ENCODE measurements around the gene DNAH1.

Gene DNAH1

DNA sequence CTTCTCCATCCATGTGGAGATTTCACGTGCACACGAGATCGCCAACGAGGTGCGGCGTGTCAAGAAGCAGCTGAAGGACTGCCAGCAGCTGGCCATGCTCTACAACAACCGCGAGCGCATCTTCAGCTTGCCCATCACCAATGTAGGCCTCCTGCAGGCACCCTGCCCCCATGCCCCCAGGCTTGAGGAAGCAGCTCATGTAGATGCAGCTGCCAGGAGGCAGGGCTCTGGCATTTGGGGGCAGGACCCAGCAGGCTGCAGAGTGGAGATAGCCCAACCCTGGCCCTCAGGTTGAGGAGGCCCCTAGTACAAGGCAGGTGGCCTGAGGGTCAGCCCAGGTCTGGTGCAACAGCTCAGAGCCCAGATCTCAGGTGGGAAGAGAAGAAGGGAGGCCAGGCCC is 36.4 kb downstream of the DNAH1 start:
- no peak overlapping the region for H3K4me3 Mint-ChIP-seq
- H3K27ac Mint-ChIP-seq = no peak overlapping the region
- no peaks in the 10 kb centered on the region for H3K4me1 Mint-ChIP-seq
- TF ChIP-seq, protein P1, sequence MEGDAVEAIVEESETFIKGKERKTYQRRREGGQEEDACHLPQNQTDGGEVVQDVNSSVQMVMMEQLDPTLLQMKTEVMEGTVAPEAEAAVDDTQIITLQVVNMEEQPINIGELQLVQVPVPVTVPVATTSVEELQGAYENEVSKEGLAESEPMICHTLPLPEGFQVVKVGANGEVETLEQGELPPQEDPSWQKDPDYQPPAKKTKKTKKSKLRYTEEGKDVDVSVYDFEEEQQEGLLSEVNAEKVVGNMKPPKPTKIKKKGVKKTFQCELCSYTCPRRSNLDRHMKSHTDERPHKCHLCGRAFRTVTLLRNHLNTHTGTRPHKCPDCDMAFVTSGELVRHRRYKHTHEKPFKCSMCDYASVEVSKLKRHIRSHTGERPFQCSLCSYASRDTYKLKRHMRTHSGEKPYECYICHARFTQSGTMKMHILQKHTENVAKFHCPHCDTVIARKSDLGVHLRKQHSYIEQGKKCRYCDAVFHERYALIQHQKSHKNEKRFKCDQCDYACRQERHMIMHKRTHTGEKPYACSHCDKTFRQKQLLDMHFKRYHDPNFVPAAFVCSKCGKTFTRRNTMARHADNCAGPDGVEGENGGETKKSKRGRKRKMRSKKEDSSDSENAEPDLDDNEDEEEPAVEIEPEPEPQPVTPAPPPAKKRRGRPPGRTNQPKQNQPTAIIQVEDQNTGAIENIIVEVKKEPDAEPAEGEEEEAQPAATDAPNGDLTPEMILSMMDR (IDR thresholded peaks at IDR 0.05; ENCODE audit: unreplicated experiment in 3 of 3) = no peak
- no peaks in the 10 kb centered on the region for H3K9me3 Mint-ChIP-seq
- no peaks in the 10 kb centered on the region for H3K27me3 Mint-ChIP-seq (ENCODE audit: low read depth)
- H3K36me3 Mint-ChIP-seq (ENCODE audit: low read depth) = peaks cover 3% of the 10 kb centered on the region

DNA sequence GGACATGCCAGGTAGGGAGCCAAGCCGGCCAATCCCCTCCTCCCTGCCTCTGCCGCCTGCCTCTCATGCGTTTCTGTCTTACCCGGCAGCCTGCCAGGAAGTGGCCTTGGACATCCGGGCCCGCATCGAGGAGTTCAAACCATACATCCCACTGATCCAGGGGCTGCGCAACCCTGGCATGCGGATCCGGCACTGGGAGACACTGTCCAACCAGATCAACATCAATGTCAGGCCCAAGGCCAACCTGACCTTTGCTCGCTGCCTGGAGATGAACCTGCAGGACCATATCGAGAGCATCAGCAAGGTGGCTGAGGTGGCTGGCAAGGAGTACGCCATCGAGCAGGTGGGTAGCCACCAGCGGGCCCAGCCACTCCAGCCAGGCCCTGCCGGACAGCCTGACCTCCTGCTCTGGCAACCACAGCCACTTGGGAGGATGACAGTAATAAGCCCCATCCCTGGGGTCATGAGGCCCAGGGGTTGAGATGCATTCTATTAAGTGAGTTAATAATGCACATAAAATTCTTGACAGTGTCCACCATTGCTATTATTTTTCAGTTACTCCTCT is 37.3 kb downstream of the DNAH1 start:
- H3K9me3 Mint-ChIP-seq = no peaks in the 10 kb centered on the region
- no peaks in the 10 kb centered on the region for H3K4me1 Mint-ChIP-seq
- no peak overlapping the region for H3K27ac Mint-ChIP-seq
- H3K4me3 Mint-ChIP-seq = no peak overlapping the region
- peaks cover 3% of the 10 kb centered on the region for H3K36me3 Mint-ChIP-seq (ENCODE audit: low read depth)
- no peaks in the 10 kb centered on the region for H3K27me3 Mint-ChIP-seq (ENCODE audit: low read depth)
- TF ChIP-seq, protein P1 (IDR thresholded peaks at IDR 0.05; ENCODE audit: unreplicated experiment in 3 of 3) = no peak

DNA sequence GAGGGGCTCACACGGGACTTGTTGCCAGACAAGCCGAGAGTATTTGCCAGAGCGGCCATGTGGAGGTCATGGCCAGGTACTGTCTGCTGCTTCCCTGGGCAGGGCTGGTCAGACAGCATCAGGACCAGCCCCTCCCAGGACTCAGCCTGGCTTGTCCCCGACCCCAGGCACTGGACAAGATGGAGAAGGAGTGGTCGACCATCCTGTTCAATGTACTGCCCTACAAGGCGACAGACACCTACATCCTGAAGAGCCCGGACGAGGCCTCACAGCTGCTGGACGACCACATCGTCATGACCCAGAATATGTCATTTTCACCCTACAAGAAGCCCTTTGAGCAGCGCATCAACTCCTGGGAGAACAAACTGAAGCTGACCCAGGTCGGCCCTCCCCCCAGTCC is 38.6 kb downstream of the DNAH1 start:
- no peak overlapping the region for H3K4me3 Mint-ChIP-seq
- no peaks in the 10 kb centered on the region for H3K27me3 Mint-ChIP-seq (ENCODE audit: low read depth)
- TF ChIP-seq, protein P1 (IDR thresholded peaks at IDR 0.05; ENCODE audit: unreplicated experiment in 3 of 3) = no peak
- H3K4me1 Mint-ChIP-seq = no peaks in the 10 kb centered on the region
- H3K27ac Mint-ChIP-seq = no peak overlapping the region
- peaks cover 3% of the 10 kb centered on the region for H3K36me3 Mint-ChIP-seq (ENCODE audit: low read depth)
- H3K9me3 Mint-ChIP-seq = no peaks in the 10 kb centered on the region

DNA sequence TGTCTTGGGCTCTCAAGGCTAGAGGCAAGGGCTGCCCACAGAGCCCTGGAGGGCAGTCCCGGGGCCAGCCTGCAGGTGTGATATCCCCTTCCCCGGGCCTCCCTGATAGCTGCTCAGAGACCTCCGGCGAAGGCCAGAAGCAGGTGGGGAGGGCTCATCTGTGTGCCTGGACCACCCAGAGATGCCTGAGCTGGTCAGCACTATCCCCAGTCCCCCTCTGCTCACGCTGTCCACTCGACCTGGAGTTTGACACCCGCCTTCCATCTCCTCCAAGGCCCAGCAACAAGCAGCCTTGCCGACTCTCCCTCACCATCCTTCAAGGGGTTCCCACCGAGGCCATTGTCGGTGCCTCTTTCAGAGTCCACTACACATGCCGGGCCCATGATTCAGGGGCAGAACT is 39.4 kb downstream of the DNAH1 start:
- Mint-ChIP-seq H3K36me3 (ENCODE audit: low read depth) (peaks cover 3% of the 10 kb centered on the region), H3K27me3 (ENCODE audit: low read depth) (no peaks in the 10 kb centered on the region), H3K9me3 (no peaks in the 10 kb centered on the region), H3K27ac (no peak overlapping the region), H3K4me1 (no peaks in the 10 kb centered on the region), H3K4me3 (no peak overlapping the region)
- TF ChIP-seq, protein P1 (IDR thresholded peaks at IDR 0.05; ENCODE audit: unreplicated experiment in 3 of 3) = no peak

DNA sequence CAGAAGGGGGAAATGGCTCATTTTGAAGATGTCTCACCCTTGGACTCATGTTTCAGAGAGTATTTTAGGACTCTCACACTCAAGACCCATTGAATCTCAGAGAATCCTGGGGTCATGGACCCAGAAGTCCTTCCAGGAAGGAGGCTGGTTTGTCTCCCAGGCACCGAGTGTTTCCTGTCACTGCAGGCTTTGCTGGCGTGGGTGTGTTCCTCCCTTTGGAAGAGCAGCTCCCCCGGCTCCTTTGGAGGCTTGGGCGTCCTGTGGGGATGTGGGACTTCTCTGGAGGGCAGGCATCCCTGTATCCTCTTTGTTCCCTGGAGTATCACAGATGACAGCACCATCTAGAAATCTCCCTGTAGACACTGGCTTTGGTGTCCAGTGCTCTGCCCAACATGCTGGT is 40.0 kb downstream of the DNAH1 start:
- no peak overlapping the region for H3K27ac Mint-ChIP-seq
- no peak overlapping the region for H3K4me3 Mint-ChIP-seq
- no peaks in the 10 kb centered on the region for H3K9me3 Mint-ChIP-seq
- H3K27me3 Mint-ChIP-seq (ENCODE audit: low read depth) = no peaks in the 10 kb centered on the region
- peaks cover 3% of the 10 kb centered on the region for H3K36me3 Mint-ChIP-seq (ENCODE audit: low read depth)
- no peaks in the 10 kb centered on the region for H3K4me1 Mint-ChIP-seq
- TF ChIP-seq, protein P1 (IDR thresholded peaks at IDR 0.05; ENCODE audit: unreplicated experiment in 3 of 3) = no peak

All from nephron (organoid).